NCI-H748 (cell line): ENCODE data around the gene VSTM4.

ENCODE experiments used
- DNase-seq: peaks from one replicate; lab custom pipeline; 2025; ENCODE audit not compliant: unreplicated experiment; lab: John Stamatoyannopoulos, UW

Gene VSTM4

GRCh38 chr10:49050366-49050765, 65.0 kb downstream of the VSTM4 start:
- DNase-seq, result no peak

- no peak for DNase-seq
These were observed 65.7 kb downstream of the VSTM4 start for GRCh38 chr10:49049660-49050059.

- DNase-seq, result no peak
These were observed 68.1 kb downstream of the VSTM4 start for GRCh38 chr10:49047128-49047639.

GRCh38 chr10:49044293-49045193, 70.8 kb downstream of the VSTM4 start:
- DNase-seq, result no peak

GRCh38 chr10:49040601-49041000, 74.7 kb downstream of the VSTM4 start:
- no peak for DNase-seq

GRCh38 chr10:49039409-49039808, 75.9 kb downstream of the VSTM4 start:
- no peak for DNase-seq

GRCh38 chr10:49038711-49039110, 76.6 kb downstream of the VSTM4 start:
- DNase-seq, result no peak

GRCh38 chr10:49037187-49037586, 78.1 kb downstream of the VSTM4 start:
- DNase-seq, result no peak

GRCh38 chr10:49036638-49037037, 78.7 kb downstream of the VSTM4 start:
- no peak for DNase-seq

GRCh38 chr10:49035920-49036319, 79.4 kb downstream of the VSTM4 start:
- DNase-seq, result no peak

- no peak for DNase-seq
These were observed 80.4 kb downstream of the VSTM4 start for GRCh38 chr10:49034925-49035324.

GRCh38 chr10:49033939-49034338, 81.4 kb downstream of the VSTM4 start:
- DNase-seq, result no peak

GRCh38 chr10:49029666-49030065, 85.7 kb downstream of the VSTM4 start:
- no peak for DNase-seq

- DNase-seq, result no peak
These were observed 86.7 kb downstream of the VSTM4 start for GRCh38 chr10:49028639-49029038.

GRCh38 chr10:49025347-49025983, 89.9 kb downstream of the VSTM4 start:
- no peak for DNase-seq

- DNase-seq, result no peak
These were observed 90.8 kb downstream of the VSTM4 start for GRCh38 chr10:49024484-49024883.

GRCh38 chr10:49023752-49024151, 91.6 kb downstream of the VSTM4 start:
- no peak for DNase-seq

- DNase-seq, result no peak
These were observed 92.3 kb downstream of the VSTM4 start for GRCh38 chr10:49023071-49023470.

GRCh38 chr10:49021685-49022084, 93.6 kb downstream of the VSTM4 start:
- DNase-seq, result no peak

- no peak for DNase-seq
These were observed 99.6 kb downstream of the VSTM4 start for GRCh38 chr10:49015700-49016099.

GRCh38 chr10:49012603-49013002, 102.7 kb downstream of the VSTM4 start:
- DNase-seq, result no peak

GRCh38 chr10:49011756-49012155, 103.6 kb downstream of the VSTM4 start:
- no peak for DNase-seq
